ENCODE measurements around the gene GRIN1. TPM values are rescaled to one million over a fixed set of nuclear protein-coding genes. Genes with fewer than 3 reads are reported as not detected.
A peak's percentile ranks its signal among the peaks of the same experiment; 100 is the strongest.

GRIN1 gene
- total and polyA plus RNA-seq, 2 donors (not counting 1 experiment from before 2014, with no cell fraction given), result 0.04 TPM; not detected in 1

DNA sequence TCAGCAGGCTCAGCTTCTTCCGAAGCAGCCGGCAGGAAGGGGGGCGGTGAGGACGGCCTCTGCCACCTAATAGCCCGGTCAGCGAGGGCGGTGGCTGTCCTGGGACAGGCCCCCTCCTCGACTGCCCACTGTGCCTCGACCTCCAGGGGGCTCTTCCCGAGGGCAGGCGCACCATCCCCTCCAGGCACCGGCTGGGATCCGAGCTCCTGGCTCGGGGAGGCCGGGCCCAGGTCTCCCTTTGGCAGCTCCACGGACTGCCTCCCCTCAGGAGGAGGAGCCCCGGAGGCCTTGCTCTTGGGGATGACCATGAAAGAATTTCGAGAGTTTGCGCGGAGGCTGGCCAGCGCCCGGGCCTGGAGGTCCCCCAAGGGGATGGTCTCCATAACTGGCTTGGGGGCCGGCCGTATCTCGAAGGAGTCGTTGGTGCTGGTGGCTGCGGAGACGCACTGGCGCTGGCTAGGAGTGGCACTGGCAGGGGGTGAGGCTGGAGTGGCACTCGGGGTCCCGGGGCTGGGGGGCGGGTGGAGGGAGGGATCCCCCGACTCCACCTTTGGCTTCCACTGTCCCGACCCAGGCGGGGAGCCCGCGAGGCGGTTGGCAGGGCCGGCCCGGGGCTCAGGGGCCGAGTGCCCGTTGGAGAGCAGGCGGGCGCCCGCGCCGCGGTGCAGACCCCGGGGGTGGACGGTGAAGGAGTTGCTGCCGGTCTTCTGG, 60.6 kb downstream of the GRIN1 start:
- H3K36me3 ChIP-seq (replicated peaks in 1 of 2; ENCODE audit: control extremely low read depth in 1 of 2, control insufficient read depth in 1 of 2, extremely low read depth in 1 of 2, insufficient read depth in 2 of 2, low read length in 1 of 2), result peaks cover 0 to 5% of the 10 kb centered on the region in 2 experiments
- no peak overlapping the region for H3K9ac ChIP-seq (ENCODE audit: low read length)
- peaks cover 80% of the 10 kb centered on the region for H3K79me2 ChIP-seq (ENCODE audit: control insufficient read depth, insufficient read depth, low read length)
- intact Hi-C loops (cut with micrococcal nuclease), result loop anchor here (1.0 to 10.0 kb wide), 8 partner anchors 11 to 315 kb away; partner anchors contain the start of genes ANAPC2, NELFB, SAPCD2 and SSNA1
- peak overlapping the region in 3 of 5 experiments; percentile 18 to 33 (median 29) for H3K4me3 ChIP-seq (ENCODE audit: control extremely low read depth in 1 of 5, extremely low read depth in 1 of 5, insufficient read depth in 1 of 5, low read depth in 2 of 5, low read length in 4 of 5)
- Mint-ChIP-seq H3K9me3 (ENCODE audit: insufficient read depth) (no peaks in the 10 kb centered on the region), H3K4me3 (peak overlapping the region; percentile 77), H3K27ac (peak overlapping the region; percentile 80), H3K4me1 (peaks cover 25% of the 10 kb centered on the region), H3K27me3 (no peaks in the 10 kb centered on the region)
- H3K27me3 ChIP-seq (replicated peaks in 1 of 4; ENCODE audit: control extremely low read depth in 1 of 4, control insufficient read depth in 3 of 4, insufficient read depth in 4 of 4, low read length in 3 of 4), result peaks cover 0 to 6% (median 0%) of the 10 kb centered on the region in 4 experiments
- POLR2A ChIA-PET, result interaction anchor here (0.6 to 2.0 kb wide), 2 partner anchors 11 to 75 kb away, joined by 3 to 18 read pairs; partner anchors contain the start of genes ANAPC2 and SSNA1
- peak overlapping the region; percentile 96 for H3K4me2 ChIP-seq (replicated peaks; ENCODE audit: low read depth, low read length, poor library complexity, severe bottlenecking)
- TF ChIP-seq EZH2 (IDR thresholded peaks at IDR 0.05; ENCODE audit: borderline replicate concordance, insufficient read depth, low read depth, low read length, poor library complexity, severe bottlenecking), result no peak
- TF ChIP-seq, protein P1, sequence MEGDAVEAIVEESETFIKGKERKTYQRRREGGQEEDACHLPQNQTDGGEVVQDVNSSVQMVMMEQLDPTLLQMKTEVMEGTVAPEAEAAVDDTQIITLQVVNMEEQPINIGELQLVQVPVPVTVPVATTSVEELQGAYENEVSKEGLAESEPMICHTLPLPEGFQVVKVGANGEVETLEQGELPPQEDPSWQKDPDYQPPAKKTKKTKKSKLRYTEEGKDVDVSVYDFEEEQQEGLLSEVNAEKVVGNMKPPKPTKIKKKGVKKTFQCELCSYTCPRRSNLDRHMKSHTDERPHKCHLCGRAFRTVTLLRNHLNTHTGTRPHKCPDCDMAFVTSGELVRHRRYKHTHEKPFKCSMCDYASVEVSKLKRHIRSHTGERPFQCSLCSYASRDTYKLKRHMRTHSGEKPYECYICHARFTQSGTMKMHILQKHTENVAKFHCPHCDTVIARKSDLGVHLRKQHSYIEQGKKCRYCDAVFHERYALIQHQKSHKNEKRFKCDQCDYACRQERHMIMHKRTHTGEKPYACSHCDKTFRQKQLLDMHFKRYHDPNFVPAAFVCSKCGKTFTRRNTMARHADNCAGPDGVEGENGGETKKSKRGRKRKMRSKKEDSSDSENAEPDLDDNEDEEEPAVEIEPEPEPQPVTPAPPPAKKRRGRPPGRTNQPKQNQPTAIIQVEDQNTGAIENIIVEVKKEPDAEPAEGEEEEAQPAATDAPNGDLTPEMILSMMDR (IDR thresholded peaks at IDR 0.05), result no peak
- no peak overlapping the region for H2AFZ ChIP-seq (ENCODE audit: insufficient read depth, low read depth, low read length, poor library complexity, severe bottlenecking)
- ATAC-seq (ENCODE audit: low read depth) (no peak), DNase-seq (peak; percentile 33)
- peaks cover 44% of the 10 kb centered on the region for H4K20me1 ChIP-seq (ENCODE audit: control insufficient read depth, insufficient read depth, low read length, poor library complexity, severe bottlenecking)
- H3K4me1 ChIP-seq (ENCODE audit: control insufficient read depth in 2 of 2, insufficient read depth in 2 of 2, low read length in 2 of 2), result peaks cover 26 to 35% of the 10 kb centered on the region in 2 donors
- CTCF ChIA-PET, result interaction anchor here (1.5 kb wide), 1 partner anchor 11 kb away, joined by 7 read pairs; the partner anchor contains the start of genes ANAPC2 and SSNA1
- H3K9me3 ChIP-seq (ENCODE audit: control extremely low read depth in 1 of 3, control insufficient read depth in 2 of 3, insufficient read depth in 1 of 3, low read length in 2 of 3), result no peaks in the 10 kb centered on the region
- WGBS (ENCODE audit: insufficient coverage), result 37% methylated on average over 45 of the region's 51 CpGs
- H3K27ac ChIP-seq (ENCODE audit: low read length in 2 of 2), result no peak overlapping the region
